Tibial nerve (tissue), 4 donors: ENCODE data around the gene GBA2. TPM values are rescaled to one million over a fixed set of nuclear protein-coding genes. Genes with fewer than 3 reads are reported as not detected.

Source experiments
- DNase-seq, 2 donors: peaks; one replicate each; pipeline ENCODE4 v3.0.0-alpha.2; 2019; ENCODE audit warnings: low spot score in 2 of 2
- H3K27ac ChIP-seq, 4 donors: fragments of 200-600 bp; sonication (generic) in 3 of 4; one replicate each; pipeline ENCODE4 v1.5.1; 2017 to 2019; ENCODE audit warnings: mild to moderate bottlenecking in 1 of 4
- H3K27me3 ChIP-seq, 2 donors: fragments of 200-600 bp; sonication (generic) in 1 of 2; one replicate each; pipeline versions ENCODE4 v1.5.1 to v1.6.0; 2017 to 2019
- H3K36me3 ChIP-seq, 3 donors: fragments of 200-600 bp; sonication (generic); one replicate each; pipeline ENCODE4 v1.5.1; 2018 to 2019
- H3K4me1 ChIP-seq, 4 donors: fragments of 200-600 bp; sonication (generic) in 3 of 4; one replicate each; pipeline ENCODE4 v1.5.1; 2017 to 2019
- H3K4me3 ChIP-seq, 4 donors: fragments of 200-600 bp; sonication (generic) in 3 of 4; one replicate each; pipeline ENCODE4 v1.5.1; 2017 to 2019; ENCODE audit warnings: mild to moderate bottlenecking in 1 of 4, moderate library complexity in 1 of 4
- H3K9me3 ChIP-seq, 4 donors: fragments of 200-600 bp; sonication (generic) in 3 of 4; one replicate each; pipeline ENCODE4 v1.5.1; 2017 to 2019
- CTCF ChIP-seq, 5 experiments: fragments of 200-600 bp in 3 of 5; fragments of 450-650 bp in 2 of 5; sonication (generic) in 3 of 5; IDR thresholded peaks; one replicate each; pipeline ENCODE4 v1.5.1; 2016 to 2019; ENCODE audit warnings: antibody characterized with exemption in 5 of 5, mild to moderate bottlenecking in 3 of 5, moderate library complexity in 2 of 5
- EP300 ChIP-seq, 2 donors: sonication (generic); formaldehyde crosslinking; IDR thresholded peaks; one replicate each; pipeline ENCODE4 v1.6.1; 2017; ENCODE audit warnings: antibody characterized with exemption in 2 of 2, mild to moderate bottlenecking in 1 of 2
- POLR2A ChIP-seq, 2 donors: fragments of 450-650 bp; IDR thresholded peaks; one replicate each; pipeline ENCODE4 v1.6.1; 2017; ENCODE audit warnings: antibody characterized with exemption in 2 of 2, mild to moderate bottlenecking in 2 of 2, moderate library complexity in 2 of 2
- WGBS, 2 donors: methylation state at CpG; one replicate each; pipeline ENCODE4 v1.1.5; 2018; 5-methylcytosine and 5-hydroxymethylcytosine counted together
- total RNA-seq, 4 donors: library from RNA; depleted of rRNA; stranded (reverse); fragments of >200 nt; gene quantifications; one replicate each; pipeline ENCODE4 v1.1.0, GENCODE V29; 2016

Gene GBA2
- total RNA-seq, 4 donors from 2014 or later, result 63.8 to 92.1 (median 66.1) TPM

- TF ChIP-seq CTCF (IDR thresholded peaks at IDR 0.05) (no peak), EP300 (IDR thresholded peaks at IDR 0.05) (peak in 1 of 2 donors; percentile 14), POLR2A (IDR thresholded peaks at IDR 0.05) (no peak)
- H3K9me3 ChIP-seq, result no peaks in the 10 kb centered on the region
- H3K36me3 ChIP-seq, result peaks cover 0 to under 1% (median 0%) of the 10 kb centered on the region in 3 donors
- H3K27ac ChIP-seq, result peak overlapping the region in 1 of 4 donors; percentile 4
- H3K27me3 ChIP-seq, result no peaks in the 10 kb centered on the region
- H3K4me3 ChIP-seq, result no peak overlapping the region
- DNase-seq, result no peak
- WGBS, 2 donors, result 71 to 72% methylated on average over 2 of the region's 2 CpGs
- peaks cover 0 to 53% (median 15%) of the 10 kb centered on the region in 4 donors for H3K4me1 ChIP-seq
Measured at GRCh38 chr9:35760651-35761050, 11.6 kb upstream of the GBA2 start.

GRCh38 chr9:35759795-35760194, 10.8 kb upstream of the GBA2 start:
- TF ChIP-seq EP300 (IDR thresholded peaks at IDR 0.05) (no peak), CTCF (IDR thresholded peaks at IDR 0.05) (no peak), POLR2A (IDR thresholded peaks at IDR 0.05) (no peak)
- WGBS, 2 donors, result 95% methylated on average over 4 of the region's 4 CpGs
- Histone ChIP-seq H3K27ac (no peak overlapping the region), H3K36me3 (peaks cover 0 to 7% (median 0%) of the 10 kb centered on the region in 3 donors), H3K4me3 (no peak overlapping the region), H3K4me1 (peaks cover 0 to 55% (median 15%) of the 10 kb centered on the region in 4 donors), H3K27me3 (no peaks in the 10 kb centered on the region), H3K9me3 (no peaks in the 10 kb centered on the region)
- no peak for DNase-seq

- no peaks in the 10 kb centered on the region for H3K27me3 ChIP-seq
- H3K36me3 ChIP-seq, result peaks cover 0 to 20% (median 4%) of the 10 kb centered on the region in 3 donors
- H3K27ac ChIP-seq, result peak overlapping the region in 3 of 4 donors; percentile 82 to 88 (median 86)
- WGBS, 2 donors, result 37 to 39% methylated on average over 3 of the region's 3 CpGs
- no peak for DNase-seq
- TF ChIP-seq EP300 (IDR thresholded peaks at IDR 0.05) (no peak), CTCF (IDR thresholded peaks at IDR 0.05) (no peak), POLR2A (IDR thresholded peaks at IDR 0.05) (no peak)
- no peak overlapping the region for H3K4me3 ChIP-seq
- H3K9me3 ChIP-seq, result no peaks in the 10 kb centered on the region
- peaks cover 0 to 55% (median 15%) of the 10 kb centered on the region in 4 donors for H3K4me1 ChIP-seq
Measured at GRCh38 chr9:35758475-35759050, 9.5 kb upstream of the GBA2 start.

- Histone ChIP-seq H3K27ac (peak overlapping the region in 3 of 4 donors; percentile 82 to 88 (median 86)), H3K4me1 (peaks cover 0 to 55% (median 15%) of the 10 kb centered on the region in 4 donors), H3K9me3 (no peaks in the 10 kb centered on the region), H3K4me3 (peak overlapping the region in 3 of 4 donors; percentile 37 to 64 (median 55)), H3K36me3 (peaks cover 0 to 27% (median 10%) of the 10 kb centered on the region in 3 donors), H3K27me3 (no peaks in the 10 kb centered on the region)
- no peak for DNase-seq
- TF ChIP-seq POLR2A (IDR thresholded peaks at IDR 0.05) (no peak), EP300 (IDR thresholded peaks at IDR 0.05) (no peak), CTCF (IDR thresholded peaks at IDR 0.05) (no peak)
Measured at GRCh38 chr9:35757892-35758275, 8.9 kb upstream of the GBA2 start.

- Histone ChIP-seq H3K4me3 (peak overlapping the region; percentile 37 to 64 (median 54)), H3K36me3 (peaks cover 0 to 32% (median 16%) of the 10 kb centered on the region in 3 donors), H3K27me3 (no peaks in the 10 kb centered on the region), H3K9me3 (no peaks in the 10 kb centered on the region), H3K27ac (peak overlapping the region; percentile 68 to 88 (median 84)), H3K4me1 (peaks cover 0 to 55% (median 15%) of the 10 kb centered on the region in 4 donors)
- DNase-seq, result no peak
- TF ChIP-seq POLR2A (IDR thresholded peaks at IDR 0.05) (no peak), CTCF (IDR thresholded peaks at IDR 0.05) (no peak), EP300 (IDR thresholded peaks at IDR 0.05) (no peak)
- WGBS, 2 donors, result 3% methylated on average over 19 to 20 of the region's 20 CpGs
Measured at GRCh38 chr9:35757226-35757891, 8.3 kb upstream of the GBA2 start.
